Activated T-helper 1 cell treated with anti-CD3 and anti-CD28 coated beads, Interleukin-2, amount 50 U/mL, for 16 hours (primary cell): ENCODE results near the gene SNAP29.
"Not testable (repeated sequence)": the region's sequence is repeated elsewhere in the genome, so short reads cannot be mapped to it uniquely, and the experiment has no call there.

Experiments
- DNase-seq, 2 donors: peaks; one replicate each; pipeline ENCODE4 v3.0.0-alpha.2; 2020; ENCODE audit warnings: low read depth in 1 of 2, low spot score in 1 of 2

SNAP29 gene

DNA sequence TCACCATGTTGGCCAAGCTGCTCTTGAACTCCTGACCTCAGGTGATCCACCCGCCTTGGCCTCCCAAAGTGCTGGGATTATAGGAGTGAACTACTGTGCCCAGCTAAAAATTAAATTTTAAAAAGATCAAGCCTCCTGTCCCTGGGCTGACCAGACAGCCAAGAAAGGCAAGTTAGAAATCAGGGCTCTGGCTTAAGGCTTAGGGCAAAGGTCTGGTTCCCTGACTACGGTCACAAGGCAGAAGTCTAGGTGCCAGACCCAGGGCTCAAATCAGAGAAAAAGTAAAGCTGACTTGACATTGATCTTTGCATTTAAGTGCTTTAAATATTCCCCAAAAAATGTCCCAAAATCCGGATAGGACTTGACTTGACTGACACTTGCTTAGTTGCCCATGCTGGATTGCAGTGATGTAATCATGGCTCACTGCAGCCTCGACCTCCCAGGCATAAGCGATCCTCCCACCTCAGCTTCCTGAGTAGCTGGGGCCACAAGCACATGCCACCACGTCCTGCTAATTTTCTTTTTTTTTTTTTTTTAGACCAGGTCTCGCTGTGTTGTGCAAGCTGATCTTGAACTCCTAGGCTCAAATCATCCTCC, 41.1 kb downstream of the SNAP29 start:
- no peak for DNase-seq

DNA sequence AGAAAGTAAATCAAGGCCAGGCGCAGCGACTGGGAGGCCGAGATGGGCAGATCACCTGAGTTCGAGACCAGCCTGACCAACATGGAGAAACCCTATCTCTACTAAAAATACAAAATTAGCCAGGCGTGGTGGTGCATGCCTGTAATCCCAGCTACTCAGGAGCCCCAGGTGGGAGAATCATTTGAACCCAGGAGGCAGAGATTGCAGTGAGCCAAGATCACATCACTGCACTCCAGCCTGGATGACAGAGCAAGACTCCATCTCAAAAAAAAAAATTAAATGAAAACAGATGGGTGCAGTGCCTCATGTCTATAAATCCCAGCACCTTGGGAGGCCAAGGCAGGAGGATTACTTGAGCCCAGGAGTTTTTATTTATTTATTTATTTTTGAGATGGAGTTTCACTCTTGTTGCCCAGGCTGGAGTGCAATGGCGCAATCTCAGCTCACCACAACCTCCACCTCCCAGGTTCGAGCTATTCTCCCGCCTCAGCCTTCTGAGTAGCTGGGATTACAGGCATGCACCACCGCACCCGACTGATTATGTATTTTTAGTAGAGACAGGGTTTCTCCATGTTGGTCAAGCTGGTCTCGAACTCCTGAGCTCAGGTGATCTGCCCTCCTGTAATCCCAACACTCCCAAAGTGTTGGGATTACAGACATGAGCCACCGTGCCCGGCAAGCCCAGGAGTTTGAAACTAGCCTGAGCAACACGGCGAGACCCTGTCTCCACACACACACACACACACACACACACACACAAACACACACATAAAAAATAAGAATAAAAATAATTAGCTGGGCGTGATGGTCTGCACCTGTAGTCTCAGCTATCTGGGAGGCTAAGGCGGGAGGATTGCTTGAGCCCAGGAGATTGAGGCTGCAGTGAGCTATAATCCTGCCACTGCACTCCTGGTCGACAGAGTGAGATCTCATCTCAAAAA, 42.6 kb downstream of the SNAP29 start:
- not testable (repeated sequence) for DNase-seq

DNA sequence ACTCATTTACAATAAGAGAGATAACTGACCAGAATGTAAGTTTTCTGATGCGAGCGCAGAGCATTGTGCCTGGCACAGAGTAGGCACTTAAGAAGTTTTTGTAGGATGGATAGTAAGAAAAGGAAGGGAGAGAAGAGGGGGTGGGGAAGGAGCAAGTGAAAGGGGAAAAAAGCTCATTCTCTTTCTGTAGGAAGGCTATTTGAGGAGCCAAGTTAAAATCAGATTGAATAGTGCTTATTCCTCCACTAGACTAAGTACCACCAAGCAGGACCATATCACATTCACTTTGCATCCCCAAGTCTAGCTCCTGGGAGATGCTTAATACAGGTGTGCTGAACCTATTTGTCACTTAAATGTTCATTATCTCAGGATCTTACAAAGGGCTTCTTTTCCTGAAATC, 44.3 kb downstream of the SNAP29 start:
- DNase-seq = no peak

DNA sequence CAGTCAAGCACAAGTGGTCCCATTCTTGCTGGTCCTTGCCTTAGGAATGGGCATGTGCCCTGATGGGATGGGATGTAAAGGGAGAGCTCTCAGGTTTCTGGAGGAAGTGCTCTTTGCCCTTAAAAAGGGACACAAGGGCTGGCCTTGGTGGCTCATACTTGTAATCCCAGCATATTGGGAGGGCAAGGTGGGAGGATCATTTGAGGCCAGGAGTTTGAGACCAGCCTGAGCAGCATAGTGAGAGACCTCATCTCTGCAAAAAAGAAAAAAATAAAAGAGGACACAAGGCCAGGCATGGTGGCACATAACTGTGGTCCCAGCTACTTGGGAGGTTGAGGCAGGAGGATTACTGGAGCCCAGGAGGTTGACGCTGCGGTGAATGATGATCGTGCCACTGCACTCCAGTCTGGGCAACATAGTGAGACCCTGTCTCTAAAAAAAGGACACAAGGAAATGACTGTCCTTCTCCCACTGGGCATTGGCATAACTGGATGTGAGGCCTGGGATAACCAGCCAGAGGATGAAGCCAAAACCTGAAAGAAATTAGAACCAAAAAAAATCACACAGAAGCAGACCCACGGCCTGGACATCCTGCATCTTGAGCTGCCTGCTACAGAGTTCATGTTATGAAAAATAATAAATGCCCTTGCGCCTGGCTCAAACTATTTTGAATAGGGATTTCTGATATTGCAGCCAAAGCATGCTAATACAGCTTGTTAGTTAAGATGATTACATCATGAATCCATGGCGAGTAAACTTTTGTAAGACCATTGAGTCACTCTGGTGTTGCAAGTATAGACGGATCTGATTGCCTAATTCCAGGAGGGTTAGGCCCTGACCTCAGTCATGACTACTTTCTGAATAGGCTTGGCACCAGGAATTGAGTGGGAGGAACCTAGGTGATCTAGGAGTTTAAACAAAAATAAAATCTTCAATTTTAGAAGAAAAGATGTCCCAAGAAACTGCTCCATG, 45.5 kb downstream of the SNAP29 start:
- no peak for DNase-seq

DNA sequence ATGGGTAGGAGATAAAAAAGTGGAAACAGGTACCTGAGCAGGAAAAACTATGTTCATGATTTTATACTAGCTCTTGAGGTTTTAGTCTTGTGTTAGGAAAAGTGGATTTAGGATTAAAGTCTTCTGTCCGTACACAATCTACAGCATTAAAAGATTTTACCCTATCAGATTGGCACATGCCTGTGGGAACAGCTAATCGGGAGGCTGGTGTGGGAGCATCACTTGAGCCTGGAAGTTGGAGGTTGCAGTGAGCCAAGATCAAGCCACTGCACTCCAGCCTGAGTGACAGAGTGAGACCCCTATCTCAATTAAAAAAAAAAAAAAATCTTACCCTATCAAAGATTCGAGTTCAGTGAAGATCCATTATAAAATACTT, 46.2 kb downstream of the SNAP29 start:
- DNase-seq = no peak

DNA sequence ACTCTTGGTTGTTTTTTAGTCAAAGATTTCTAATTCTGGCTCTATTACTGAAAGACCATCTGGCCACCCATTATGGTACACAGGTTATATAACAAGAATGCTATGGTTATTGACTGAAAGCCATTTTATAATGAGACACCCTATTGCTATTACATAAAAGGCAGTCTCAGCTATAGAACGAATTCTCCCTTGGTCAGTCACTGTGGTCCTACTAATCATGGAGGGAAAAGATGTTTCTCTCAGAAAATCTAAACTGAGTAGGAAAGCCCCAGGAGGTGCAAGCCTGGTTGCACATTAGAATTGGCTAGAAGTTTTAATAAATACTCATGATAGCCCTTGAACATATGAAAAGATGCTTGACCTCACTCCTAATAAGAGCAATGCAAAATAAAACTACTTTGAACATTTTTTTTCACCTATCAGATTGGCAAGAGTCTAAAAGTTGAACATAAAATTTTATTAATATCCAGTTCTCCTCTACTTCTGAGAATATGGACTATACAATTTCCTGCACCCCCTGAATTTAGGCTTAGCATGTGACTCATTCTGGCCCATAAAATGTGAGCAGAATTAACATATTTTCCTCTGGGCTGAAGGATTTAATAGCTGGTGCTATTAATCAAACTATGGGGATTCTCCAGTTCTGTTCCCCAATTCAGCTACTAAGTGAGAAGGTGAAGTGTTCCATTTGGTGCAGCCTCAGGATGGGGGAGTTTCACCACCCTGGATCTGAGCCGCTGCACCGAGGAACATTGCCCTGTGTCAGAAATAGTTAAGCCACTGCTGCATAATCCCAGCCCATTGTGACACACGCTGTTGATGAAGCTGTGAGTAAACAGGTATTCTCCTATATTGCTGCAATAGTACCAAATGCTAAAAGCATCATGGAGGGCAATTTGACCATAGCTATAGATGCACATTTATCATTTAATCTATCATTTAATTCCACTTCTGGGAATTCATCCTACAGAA, 46.9 kb downstream of the SNAP29 start:
- DNase-seq = no peak

DNA sequence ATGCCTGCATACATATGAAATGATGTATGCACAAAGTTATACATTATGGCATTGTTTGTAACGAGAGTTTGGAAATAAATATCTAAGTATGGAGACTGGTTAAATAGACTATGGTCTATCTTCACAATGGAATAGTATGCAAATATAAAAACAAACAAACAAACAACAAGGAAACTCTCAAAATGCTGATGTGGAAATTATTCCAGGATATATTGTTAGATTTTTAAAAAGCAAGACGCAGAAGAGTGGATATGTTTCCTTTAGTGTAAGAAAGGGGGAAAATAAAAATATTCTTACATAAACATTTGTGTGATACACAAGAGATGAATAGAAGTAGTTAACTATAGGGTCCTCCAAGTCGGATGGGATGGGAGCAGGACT, 47.6 kb downstream of the SNAP29 start:
- no peak for DNase-seq

DNA sequence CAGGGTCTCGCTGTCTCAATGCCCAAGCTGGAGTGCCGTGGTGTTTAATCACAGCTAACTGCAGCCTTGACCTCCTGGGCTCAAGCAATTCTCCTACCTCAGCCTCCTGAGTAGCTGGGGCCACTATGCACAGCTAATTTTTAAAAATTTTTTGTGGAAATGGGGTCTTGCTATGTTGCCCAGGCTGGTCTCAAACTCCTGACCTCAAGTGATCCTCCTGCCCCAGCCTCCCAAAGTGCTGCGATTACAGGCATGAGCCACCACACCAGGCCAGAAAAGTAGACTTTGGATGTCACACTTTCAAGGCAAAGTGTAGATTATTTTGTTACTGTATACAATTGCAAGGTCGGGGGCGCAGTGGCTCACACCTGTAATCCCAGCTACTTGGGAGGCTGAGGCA, 49.9 kb downstream of the SNAP29 start:
- DNase-seq = not testable (repeated sequence)

DNA sequence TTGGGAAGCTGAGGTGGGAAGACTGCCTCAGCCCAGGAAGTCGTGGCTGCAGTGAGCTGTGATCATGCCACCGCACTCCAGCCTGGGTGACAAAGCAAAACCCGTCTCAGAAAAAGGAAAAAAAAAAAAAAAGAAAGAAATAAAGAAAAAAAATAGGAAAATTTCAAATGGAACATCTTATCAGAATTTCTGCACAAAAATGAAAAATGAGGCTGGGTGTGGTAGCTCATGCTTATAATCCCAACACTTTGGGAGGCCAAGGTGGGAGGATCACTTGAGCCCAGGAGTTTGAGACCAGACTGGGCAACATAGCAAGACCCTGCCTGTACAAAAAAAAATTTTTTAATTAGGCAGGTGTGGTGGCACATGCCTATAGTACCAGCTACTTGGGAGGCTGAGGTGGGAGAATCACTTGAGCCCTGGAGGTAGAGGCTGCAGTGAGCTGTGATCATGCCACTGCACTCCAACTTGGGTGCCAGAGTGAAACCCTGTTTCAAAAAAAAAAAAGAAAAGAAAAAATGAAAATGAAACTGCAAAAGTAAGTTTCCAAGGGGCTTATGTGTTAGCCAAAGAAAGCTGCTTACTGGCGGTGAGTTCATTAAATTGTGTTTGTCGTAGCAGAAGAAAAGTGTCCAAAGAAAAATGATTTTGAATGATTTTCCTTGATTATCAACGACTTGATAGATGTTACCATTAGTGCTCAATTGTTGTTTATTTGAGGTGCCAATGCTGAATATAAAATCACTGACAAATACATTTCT, 50.9 kb downstream of the SNAP29 start:
- DNase-seq = no peak

DNA sequence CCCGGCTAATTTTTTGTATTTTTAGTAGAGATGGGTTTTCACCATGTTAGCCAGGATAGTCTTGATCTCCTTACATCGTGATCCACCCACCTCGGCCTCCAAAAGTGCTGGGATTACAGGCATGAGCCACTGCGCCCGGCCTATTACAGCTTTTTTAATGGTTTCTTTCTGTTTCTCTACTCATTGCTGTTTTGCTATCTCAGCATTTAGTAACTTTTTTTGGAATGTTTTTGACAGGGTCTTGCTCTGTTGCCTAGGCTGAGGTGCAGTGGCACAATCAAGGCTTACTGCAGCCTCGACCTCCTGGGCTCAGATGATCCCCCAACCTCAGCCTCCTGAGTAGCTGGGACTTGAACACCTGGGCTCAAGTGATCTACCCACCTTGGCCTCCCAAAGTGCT, 53.7 kb downstream of the SNAP29 start:
- no peak for DNase-seq

DNA sequence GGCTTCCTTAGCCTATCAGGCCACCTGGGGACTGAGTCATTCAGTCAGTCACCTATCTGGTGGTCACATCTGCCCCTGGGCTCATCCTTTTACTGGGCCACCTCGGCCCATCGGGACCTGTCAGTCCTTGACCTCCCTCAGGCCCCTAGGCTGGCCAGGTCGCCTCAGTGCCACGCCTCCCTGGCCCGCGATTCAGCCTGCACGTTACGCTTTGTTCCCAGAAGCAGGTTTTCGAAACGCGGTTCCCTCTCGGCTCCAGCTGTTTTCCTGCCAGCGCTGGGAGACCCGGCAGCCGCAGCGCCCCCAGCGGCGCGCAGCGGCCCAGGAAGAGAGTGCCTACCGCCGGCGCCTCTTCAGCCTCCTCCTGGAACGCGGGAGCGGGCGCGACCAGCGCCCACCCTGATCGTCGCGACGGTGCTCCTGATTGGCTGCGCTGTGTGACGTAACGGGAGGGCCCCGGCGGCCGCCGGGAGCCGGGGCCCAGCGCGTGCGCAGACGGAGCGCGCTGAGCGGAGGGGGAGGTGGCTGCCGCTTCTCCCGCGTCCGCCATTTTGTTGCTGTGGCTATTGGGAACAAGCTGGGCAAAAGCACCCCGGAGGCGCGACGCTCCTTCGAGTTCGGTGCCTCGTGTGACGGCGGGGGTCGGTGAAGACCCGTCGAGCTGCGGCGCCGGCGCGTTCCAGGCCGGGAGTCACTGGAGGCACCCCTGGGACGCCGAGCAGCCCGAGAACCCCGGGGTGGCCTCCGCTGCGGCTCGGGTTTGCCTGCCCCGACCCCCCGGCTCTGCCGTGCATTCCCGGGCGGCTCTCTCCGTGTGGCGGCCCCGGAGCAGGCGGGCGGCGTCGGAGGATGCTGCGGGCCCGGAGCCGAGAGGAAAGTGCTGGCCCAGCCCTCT, 58.4 kb downstream of the SNAP29 start, which contains the start of gene CRKL:
CRKL (plus strand) TSS at position 492 of the 895 bp plus-strand sequence. CDS start 528 bp downstream, outside the sequence.
- peak; percentile 87 to 96 for DNase-seq

DNA sequence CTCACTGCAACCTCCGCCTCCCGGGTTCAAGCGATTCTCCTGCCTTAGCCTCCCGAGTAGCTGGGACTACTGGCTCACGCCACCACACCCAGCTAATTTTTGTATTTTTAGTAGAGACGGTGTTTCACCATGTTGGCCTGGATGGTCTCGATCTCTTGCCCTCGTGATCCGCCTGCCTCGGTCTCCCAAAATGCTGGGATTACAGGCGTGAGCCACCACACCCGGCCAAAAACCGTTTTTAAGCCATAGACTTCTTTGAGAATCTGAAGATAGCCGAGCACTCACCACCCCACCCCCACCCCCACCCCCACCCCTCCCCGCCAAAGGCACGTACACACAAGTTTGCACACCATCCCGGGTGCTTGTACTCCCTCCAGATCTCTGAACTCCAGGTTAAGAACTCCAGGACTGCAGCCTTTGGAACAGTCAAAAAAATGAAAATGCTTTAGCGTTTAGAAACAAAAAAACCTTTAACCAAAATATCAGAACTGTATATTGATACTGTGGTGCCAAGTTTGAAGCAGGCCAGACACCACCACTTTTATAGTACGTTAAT, 59.9 kb downstream of the SNAP29 start:
- DNase-seq = no peak

DNA sequence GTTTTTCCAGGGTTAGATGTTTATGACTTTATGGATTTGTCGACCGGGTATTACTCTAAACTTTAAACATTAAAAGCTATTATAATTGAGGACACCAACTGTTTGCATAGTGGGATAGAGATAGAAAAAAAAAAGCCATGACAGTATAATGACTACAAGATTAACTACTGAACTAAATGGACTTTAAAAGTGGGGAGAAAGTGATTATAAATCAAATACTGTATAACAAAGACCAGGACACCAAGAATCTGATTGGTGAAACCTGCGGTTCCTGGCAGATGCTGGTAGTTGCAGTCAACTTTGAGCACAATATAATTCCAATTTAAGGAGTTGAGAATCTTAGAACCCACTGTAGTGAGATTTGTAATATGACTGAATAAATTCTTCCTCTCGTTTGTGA, 60.9 kb downstream of the SNAP29 start:
- no peak for DNase-seq

DNA sequence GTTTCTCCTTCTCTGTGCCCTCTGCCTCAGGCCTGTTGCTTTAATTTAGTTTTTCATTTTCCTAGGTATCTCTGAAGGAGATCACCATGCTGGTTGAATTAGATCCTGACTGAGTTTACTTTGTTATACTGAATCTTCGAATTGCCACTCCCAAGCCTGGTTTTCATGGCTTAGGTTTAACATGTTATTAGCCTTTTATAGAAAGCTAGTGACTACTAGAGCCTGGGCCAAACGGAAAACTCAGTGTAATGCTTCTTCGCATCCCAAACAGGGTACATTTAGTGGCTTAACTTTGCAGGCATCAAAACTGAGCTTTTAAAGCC, 62.0 kb downstream of the SNAP29 start:
- no peak for DNase-seq

DNA sequence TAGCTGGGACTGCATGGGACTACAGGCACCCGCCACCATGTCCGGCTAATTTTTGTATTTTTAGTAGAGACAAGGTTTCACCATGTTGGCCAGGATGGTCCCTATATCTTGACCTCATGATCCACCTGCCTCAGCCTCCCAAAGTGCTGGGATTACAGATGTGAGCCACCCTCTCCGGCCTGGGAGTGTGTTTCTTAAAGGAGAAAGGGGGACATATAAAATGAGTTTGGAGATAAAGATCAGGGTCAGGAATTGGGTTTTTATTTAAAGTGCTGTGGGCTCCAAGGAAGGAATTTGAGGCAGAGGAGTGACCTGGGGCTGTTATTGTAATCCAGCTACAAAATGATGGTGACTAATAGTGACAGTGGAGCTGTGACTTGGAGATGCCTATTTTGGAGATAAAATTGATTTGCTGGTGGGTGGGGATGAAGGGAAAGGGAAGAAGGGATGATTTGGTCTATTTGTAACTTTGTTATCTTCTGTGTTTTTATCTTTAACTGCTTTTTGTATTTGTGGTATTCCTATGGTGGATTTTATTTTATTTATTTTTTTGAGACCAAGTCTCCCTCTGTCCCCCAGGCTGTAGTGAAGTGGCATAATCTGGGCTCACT, 63.4 kb downstream of the SNAP29 start:
- DNase-seq = no peak

DNA sequence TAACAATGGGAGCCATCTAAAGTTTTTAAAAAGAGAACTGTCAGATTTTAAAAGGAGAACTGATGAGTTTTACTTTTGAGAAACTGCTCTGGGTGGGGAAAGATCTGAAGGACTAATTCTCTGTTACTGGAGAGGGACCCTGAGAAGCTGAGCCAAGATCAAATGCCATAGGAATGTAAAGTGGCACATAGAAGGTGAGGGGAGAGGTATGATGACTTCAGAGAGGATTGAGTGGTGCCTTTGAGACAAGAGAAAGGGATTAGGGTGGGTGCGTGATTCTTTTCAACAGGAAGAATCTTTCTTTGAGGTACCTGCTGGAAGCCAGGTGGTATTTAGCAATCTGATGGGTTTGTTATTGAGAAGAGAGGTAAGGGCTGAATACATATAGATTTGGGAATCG, 67.4 kb downstream of the SNAP29 start:
- no peak for DNase-seq

DNA sequence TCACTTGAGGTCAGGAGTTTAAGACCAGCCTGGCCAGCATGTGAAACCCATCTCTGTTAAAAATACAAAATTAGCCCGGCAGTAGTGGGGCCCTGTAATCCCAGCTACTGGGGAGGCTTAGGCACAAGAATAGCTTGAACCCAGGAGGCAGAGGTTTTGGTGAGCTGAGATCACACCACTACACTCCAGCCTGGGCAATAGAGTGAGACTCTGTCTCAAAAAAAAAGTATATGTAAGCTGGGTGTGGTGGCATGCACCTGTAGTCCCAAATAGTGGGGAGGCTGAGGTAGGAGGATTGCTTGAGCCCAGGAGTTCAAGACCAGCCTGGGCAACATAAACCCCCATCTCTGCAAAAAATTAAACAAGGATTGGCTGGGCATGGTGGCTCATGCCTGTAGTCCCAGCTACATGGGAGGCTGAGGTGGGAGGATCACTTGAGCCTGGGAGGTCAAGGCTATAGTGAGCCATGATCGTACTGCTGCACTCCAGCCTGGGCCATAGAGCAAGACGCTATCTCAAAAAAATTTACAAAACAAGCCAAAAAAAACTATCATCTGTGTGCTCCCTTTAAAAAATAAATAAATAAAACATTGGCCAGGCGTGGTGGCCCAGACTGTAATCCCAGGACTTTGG, 69.2 kb downstream of the SNAP29 start:
- DNase-seq = no peak
